Measurements from ENCODE around the gene SUN2.

Gene SUN2

DNA sequence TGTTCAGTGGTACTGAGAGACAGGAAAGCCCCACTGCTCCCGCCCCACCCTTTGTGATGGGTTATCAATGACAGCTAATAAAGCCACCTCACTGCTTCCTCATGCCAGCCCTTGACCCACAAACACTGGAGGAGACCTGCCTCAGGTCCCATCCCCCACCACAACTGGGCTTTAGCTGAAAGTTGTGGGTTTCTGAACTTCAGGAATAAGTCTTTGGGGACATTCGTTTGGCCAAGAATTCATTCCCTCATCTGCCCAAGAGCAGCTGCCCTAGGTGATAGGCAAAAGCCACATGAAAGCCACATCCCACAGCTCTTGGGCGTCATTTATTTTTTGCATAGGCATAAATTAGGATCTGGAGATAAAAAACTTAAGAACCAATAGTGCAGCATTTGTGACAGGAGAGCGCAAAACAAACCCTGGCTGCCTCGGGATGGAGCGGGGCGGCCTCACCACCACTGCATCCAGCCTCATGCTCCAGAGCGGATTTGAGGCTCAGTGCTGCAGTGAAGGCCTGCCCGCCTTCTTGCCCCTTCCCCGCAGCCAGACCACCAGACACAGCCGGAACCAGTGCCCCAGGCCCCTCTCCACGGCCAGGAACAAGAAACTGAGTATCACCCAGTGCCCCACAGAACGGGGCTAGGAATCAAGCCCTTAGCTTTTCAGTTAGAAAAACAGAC lies 21.2 kb downstream of the SUN2 start:
- DNase-seq = no peak

DNA sequence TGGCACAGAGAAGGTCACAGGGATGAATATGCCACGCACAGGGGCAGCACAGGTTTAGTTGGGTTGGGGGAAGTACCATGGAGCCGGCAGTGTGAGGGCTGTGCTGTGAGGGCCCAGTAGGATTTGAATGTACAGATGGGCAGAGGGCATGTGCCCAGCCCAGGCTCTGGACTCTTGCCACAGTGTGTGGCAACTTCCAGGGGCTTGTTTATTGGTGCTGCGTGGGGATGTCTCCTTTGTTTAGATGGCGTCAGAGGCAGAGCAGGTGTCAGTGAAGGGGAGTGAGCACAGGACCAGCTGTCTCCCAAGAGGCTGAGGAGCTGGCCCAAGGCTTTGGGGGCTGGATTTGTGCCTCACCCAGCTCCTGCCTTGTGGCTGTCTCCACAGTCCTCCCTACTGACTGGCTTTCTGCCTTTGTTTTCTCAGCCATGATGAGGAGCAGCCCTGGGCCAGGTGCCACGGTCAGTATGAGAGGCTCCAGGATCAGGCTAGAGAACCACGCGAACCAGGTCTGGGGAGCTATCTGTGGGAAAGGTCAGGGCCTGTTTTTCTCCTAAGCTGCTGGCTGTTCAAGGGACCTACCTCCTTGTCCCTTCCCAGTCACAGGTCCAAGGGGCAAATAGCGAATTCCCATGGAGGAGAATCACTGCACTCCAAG lies 21.9 kb downstream of the SUN2 start:
- DNase-seq = no peak

DNA sequence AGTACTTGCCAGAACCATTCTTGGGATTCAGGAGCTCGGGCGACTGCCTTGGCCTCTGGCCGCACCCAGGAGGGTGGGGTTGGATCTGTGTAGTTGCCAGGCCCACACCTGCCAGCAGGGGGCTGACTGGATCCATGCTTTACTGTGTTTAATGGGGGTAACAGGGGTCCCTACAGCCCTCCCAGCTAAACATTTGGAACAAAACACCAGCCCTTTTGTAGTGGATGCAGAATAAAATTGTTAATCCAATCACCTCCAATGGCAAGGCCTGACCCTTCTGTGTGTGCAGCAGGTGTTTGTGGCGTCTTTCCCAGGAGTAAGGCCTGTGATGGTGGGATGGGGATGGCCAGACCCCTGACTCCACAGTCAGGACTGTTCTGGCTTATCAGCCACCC lies 22.5 kb downstream of the SUN2 start:
- peak; percentile 59 to 60 for DNase-seq

DNA sequence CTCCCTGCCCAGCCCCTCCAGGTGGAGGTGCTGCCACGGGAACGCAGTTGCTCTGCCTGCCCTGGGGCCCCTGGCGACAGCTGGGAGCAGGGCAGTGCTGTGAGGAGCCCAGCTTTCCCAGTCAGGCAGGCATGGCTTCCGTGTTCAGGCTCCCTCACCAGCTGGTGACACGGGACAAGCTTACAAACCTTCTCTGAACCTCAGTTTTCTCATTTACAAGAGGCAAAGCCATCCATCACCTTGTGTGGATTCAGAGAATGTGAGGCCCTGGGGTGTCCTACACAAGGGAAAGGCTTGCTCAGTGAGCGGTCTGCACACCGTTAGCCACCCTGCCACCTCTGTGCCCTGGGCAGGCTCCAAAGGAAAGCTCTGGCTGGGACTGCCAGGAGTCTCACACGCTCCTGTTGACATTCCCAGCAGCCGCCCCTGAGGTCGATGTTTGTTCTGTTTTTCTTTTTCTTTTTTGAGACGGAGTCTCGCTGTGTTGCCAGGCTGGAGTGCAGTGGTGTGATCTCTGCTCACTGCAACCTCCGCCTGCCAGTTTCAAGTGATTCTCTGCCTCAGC lies 23.5 kb downstream of the SUN2 start:
- no peak for DNase-seq

DNA sequence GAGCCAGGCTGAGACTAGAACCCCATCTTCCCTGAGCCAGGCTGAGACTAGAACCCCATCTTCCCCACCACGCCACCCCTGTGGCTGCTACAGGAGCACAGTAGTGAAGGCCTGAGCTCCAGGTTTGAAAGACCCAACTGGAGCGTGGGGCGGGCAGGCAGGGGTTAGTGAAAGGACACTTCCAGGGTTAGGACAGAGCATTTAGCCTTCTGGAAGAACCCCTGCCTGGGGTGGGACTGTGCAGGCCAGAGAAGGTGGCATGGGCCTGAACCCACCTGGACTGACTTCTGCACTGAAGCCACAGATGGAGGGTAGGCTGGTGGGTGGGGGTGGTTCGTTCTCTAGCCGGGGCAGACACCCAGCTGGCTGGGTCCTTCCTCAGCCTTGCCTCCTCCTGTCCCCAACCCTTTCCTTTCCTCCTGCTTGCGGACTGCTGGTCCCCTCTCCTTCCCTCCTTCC lies 24.1 kb downstream of the SUN2 start:
- DNase-seq = no peak

DNA sequence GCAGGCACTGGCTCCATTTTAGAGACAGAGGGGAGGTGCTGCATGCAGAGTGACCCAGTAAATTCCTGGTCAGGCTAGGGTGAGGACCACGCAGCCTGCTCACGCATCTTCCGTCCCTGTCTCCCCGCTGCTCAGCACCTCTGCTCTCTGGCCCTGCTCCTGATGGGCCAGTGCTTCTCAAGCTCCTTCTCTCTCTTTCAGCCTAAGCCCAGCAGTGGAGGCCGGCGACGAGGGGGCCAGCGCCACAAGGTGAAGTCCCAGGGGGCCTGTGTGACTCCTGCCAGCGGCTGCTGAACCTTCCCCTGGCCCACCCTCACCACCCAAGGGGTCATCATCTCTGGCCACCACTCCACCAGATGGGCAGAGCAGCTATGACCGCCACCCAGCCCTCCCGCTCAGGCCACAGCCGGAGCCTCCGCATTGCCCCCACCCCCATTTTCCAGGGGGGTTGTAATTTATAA lies 25.4 kb downstream of the SUN2 start:
- no peak for DNase-seq

DNA sequence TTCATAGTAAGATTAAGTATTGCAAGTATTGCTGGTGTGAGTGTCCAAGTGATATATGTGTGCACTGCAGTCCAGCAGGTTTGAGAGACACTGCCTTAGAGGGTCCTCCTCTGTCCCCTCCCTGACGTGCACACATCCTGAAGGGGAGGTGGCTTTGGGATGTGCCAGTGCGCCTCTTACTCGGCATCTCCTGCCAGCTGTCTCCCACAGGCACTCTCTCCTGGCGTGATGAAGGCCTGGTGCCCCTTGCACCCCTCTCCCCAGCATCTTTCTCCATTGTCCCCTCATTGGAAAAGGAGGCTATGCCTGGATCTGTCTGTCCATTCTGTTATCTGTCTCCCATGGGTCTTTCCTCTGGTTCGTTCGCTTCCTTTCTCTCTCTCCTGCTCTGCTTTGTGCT lies 25.9 kb downstream of the SUN2 start:
- DNase-seq = no peak

DNA sequence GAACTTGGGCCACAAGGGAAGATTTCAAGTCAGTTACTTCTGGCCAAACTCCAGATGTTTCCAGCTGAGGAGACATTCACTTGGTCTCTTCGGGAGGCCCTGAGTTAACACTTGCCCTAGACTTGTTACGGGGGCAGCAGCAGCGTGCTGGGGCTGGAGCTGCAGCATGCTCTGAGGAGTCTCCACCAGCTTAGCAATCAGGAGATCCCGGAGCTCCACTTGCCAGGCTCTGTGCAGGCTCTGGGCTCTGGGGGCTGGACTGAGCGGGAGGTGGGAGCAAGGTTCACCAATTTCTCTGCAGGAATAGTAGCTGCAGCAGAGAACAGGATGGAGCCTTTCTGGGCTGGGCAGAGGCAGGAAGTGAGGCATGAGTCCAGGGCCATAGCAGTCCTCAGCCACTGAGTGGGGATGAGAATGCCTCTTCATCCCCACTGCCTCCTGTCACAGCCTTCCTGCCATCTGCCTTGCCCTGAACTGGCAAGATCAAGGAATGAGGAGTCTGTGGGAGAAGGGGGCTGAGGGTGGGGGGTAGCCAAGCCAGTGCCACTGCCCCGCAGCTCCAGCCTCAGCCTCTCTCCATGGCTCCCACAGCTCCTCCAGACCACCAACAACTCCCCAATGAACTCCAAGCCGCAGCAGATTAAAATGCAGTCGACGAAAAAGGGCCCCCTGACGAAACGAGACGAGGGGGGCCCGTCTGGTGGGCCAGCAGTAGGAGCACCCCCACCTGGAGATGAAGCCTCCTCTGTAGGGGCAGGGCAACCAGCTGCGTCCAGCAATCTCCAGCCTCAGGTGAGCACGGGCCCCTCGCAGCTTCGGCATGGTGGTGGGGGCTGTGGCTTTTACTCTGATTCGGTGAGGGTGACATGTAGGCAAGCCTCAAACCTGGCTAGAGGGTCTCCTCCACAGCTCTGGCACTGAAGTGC lies 26.7 kb downstream of the SUN2 start:
- no peak for DNase-seq

DNA sequence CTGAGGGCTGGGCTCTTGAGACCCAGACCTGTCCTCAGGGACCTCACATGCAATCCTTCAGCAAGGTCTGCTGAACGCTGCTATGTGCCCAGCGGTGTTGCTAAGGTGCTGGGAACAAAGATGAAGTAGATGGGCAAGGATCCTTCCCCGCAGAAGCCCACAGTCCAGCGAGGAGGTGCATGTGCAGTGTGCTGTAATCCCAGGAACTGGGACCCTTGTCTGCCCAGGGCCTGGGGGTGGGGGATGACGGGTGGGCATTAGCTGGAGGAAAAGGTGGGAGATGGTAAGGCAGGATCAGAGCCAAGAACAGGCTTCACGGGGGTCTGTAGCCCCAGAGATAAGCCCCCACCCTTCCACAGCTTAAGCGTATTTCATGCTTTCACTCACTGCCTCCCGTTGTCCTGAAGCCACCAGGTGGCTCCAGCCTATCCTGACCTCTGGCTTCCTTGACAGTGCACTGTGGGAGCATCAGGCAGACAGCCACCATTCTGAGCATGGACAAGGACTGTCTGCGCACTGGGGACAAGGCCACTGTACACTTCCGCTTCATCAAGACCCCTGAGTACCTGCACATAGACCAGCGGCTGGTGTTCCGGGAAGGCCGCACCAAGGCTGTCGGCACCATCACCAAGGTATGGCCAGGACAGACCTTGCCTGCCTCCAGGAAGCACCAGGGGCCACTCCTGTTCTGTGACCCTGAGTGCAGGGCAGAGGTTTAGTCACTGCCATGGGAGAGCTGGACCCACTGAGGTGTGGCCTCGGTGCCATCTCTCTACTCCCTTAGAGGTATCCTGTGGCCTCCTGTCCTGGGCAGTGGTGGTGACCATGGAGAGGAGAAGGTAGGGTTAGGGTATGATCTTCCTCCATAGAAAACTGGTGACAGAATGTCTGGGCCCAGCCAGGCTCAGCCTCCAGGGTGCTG lies 28.0 kb downstream of the SUN2 start:
- no peak for DNase-seq

DNA sequence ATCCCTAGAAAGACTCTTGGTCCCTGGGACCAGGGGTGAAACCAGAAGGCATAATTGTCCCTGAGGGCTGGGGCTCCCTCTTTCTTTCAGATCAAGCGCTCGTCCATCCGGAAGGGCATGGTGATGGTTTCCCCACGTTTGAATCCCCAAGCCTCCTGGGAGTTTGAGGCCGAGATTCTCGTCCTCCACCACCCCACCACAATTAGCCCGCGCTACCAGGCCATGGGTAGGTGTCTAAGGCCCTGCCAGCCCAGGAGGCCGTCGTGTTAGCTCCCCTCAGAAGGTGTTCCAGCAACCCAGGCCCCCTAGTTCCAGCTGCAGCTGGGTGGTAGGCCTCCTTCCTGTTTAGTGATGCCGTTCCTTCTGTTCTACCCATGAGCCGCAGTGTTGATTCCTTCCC lies 28.7 kb downstream of the SUN2 start:
- no peak for DNase-seq

DNA sequence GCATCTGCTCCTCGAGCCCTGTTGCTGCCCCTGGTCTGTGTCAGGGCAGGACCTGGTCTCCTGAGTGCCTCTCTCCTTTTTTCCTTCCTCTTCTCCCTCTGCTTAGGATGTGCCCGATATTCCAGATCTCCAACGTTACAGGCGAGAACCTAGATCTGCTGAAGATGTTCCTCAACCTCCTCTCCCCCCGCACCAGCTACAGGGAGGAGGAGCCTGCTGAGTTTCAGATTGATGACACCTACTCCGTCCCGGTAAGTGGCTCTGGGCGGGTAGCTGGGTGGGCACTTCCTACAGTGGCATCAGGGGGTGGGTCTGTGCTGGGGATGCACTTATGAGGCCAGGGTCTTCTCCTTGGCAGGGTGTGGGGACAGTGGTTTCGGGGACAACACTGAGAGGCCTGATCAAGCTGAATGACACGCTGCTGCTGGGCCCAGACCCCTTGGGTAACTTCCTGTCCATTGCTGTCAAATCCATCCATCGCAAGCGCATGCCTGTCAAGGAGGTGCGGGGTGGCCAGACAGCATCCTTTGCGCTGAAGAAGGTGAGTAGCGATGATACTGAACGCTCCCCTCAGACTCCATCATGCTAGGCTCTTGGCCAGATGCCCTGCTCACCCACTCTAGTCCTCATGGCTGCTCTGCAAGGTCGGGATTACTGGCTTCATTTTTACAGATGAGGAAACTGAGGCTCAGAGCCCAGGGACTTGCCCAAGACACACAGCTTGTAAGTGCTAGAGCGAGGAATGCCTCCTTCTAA lies 29.7 kb downstream of the SUN2 start:
- no peak for DNase-seq

DNA sequence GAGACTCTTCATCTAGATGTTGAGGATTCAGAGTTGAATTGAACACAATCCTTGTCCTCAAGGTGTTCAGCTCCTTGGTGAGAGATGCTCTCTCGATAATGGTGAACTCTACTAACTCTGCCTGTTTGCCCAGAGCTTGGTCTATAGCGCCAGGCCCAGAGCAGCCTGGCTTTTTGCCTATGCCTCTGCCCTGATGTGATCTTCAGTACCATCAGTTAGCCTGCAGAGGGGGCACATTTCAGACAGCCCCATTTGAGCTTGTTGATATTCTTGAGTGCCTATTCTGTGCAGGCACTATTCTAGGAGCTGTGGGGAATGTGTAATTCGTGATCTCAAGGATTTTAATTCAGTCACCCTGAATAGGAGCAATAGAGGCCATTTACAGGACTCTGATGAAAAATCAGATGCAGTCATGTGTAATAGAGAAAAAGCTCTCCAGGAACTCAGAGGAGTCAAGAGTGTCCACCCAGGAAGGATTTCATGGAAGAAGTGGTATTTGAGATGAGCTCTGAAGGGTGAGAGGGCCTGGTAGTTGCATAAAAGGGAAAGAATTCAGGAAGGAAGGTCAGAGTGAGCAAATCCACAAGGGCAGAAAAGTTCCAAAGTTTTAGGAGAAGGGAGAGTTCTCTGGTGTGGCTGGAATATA lies 30.7 kb downstream of the SUN2 start:
- peak; percentile 46 to 56 for DNase-seq

DNA sequence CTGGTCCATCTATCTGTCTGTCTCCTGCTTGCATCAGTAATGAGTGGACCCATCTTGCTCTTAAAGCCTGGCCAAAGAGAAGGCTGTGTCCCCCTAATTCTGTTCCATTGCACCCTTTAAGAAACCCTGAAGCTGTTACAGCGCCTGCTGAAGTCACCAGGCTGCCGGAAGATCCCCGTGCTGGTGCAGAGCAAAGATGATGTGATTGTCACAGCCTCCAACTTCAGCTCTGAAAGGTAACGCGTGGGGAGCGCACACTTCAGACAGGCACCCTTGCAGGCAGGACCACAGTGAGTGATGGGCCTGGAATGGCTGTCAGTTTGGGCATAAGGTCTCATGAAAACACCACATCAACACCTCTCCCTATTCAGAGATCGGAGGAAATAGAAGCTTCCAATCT lies 31.6 kb downstream of the SUN2 start:
- DNase-seq = no peak

DNA sequence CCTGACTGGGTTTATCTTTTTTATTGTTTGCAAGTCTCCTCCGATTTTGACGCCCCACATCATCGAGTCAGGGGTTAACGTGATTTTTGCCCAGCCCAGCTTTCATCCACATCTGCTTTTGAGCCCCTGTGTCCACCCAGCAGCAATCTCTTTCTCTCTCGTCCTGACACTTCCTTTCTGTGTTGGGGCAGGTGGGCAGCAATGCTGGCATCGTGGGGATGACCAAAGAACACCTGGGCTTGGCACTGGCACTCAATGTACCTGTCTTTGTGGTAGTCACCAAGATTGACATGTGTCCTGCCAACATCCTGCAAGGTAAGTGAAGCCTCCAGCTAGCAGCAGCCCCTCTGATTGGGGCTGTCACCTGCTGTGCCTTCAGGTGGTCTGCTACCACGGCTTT lies 34.2 kb downstream of the SUN2 start:
- no peak for DNase-seq

DNA sequence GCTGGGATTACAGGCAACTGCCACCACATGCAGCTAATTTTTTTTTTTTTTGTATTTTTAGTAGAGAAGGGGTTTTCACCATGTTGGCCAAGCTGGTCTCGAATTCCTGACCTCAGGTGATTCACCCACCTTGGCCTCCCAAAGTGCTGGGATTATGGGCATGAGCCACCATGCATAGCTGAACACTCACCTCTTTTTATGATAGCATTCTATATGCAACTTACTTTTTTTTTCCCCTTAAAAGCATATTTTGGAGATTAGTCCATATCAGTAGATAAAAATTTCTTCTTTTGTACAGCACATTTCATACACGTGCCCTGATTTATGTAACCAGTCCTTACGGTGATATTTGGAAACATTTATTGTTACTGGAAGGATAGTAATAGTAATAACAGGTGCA lies 35.4 kb downstream of the SUN2 start:
- DNase-seq = no peak

DNA sequence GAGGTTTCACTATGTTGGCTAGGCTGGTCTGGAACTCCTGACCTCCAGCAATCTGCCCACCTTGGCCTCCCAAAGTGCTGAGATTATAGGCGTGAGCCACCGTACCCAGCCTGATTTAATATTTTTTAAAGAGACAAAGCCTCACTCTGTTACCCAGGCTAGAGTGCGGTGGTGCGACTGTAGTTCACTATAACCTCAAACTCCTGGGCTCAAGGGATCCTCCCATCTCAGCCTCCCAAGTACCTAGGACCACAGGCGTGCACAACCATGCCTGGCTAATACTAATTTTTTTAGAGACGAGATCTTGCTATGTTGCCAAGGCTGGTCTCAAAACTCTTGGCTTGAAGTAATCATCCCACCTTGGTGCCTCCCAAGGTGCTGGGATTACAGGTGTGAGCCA lies 36.6 kb downstream of the SUN2 start:
- DNase-seq = no peak

DNA sequence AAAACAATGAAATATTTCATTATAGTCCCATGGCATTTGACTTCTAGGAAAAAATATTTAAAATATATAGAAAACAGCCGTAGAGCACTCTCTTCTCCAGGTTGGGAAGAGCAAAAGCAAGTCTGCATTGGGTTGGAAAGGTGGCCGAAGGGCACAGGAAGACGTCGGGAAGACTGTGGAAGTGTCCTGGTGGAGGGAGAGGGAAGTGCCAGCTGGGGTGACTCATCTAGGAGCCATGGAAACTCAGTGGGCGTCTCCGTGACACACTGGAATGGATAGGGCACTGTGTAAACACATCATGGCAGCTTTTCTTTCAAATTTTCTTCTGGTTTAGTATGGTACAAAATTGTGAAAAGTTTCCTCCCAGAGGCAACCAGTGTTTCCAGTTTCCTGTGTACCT lies 37.4 kb downstream of the SUN2 start:
- no peak for DNase-seq

DNA sequence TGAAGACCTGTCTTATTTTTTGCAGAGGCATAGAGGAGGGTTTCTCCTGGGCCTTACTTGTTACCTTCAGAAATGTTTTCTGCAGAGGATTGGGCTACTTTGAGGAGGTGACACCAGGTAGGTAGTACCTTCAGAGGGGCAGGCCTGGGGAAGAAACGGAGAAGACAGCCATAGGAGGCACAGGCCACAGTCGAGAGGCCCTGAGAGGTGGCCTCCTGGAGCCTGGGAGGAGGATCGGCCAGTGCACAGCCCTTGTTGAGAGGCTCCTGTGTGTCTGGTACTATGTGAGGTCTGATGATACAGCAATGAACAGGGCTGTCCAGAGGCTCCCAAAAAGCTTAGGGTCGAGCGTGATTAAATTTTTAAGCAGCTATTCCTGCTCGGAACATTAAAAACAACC lies 38.6 kb downstream of the SUN2 start:
- DNase-seq = no peak

DNA sequence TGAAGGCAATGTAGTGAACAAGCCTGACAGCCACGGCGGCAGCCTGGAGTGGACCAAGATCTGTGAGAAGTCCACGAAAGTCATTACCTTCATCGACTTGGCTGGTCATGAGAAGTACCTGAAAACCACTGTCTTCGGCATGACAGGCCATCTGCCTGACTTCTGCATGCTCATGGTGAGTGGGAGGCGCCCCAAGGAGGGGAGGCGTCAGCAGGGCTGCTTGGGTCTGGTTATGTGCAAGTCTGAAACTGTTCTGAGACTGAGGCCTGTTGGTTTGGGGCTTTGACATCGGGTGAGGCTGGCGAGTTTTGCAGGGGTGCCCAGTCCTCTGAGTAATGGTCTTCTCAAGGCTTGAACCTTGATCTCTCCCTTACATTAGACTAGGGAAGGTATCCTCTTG lies 39.0 kb downstream of the SUN2 start:
- DNase-seq = no peak

DNA sequence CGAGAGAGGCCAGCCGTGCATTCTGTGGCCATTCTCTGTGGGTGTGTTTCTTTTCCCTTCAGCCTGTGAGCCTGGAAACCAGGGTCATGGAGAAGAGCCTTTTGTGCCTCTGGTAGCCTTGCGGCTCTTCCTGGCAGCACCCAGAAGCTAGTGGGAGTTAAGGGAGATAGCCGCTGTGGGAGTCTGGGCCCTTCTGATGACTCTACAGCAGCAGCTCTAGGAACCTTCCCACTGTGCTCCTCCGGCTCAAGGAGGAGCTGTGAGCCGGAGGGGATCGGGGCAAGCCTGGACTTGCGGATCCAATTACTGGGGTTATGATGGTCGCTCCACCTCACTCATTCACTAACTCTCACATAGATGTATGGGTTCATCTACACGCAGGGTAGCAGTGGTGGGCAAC lies 39.5 kb downstream of the SUN2 start:
- no peak for DNase-seq

DNA sequence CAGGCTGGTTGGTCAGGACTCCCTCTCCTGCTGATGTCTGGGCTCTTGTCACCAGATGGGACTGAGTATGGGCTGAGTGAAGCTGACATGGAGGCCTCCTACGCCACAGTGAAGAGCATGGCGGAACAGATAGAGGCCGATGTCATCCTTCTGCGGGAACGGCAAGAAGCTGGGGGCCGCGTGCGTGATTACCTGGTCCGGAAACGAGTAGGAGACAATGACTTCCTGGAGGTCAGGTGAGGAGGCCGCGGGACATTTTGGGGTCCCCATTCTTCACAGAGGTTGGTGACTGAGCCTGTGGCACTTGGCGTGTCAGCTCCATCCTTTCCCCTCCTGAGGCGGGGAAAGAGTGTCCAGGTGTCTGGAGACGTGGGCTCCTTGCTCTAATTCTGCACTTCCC lies 39.9 kb downstream of the SUN2 start:
- no peak for DNase-seq
